ENCODE data around the gene PANK1. TPM values are rescaled to one million over a fixed set of nuclear protein-coding genes. Genes with fewer than 3 reads are reported as not detected.

PANK1 gene
- total RNA-seq, 1 experiment from 2014 or later, result 24.0 TPM

DNA sequence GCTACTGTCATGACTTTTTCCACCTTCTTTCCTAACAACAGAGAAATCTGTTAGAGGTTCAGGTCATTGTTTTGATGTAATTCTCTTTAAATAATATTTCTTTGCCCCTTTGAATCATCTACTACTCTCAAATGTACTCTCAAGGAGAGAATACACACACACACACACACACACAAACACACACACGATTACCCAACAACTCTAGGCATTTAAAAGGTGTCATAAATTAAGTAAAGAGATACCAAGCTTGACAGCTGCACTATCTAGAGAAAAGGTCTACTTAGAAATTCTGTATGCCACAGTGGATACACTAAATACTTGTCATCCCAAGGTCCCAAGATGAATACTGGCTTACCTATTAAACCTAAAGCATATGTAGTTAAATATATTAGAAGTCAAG is 4.8 kb downstream of the PANK1 start:
- H3K4me3 Mint-ChIP-seq (ENCODE audit: unreplicated experiment), result no peak overlapping the region
- DNase-seq, result no peak
- Histone ChIP-seq H3K4me1 (peaks cover 8% of the 10 kb centered on the region; the same call in 1 of the 2 replicates), H3K36me3 (ENCODE audit: control insufficient read depth, insufficient read depth, low read length) (no peaks in the 10 kb centered on the region; the same call in 1 of the 2 replicates), H3K9me3 (no peaks in the 10 kb centered on the region), H3K4me3 (ENCODE audit: low read depth, low read length) (no peak overlapping the region), H3K27me3 (replicated peaks; ENCODE audit: control insufficient read depth, insufficient read depth, low read length) (no peaks in the 10 kb centered on the region)
- no TSS peak for BruUV-seq (replicated peaks)
- intact Hi-C loops (cut with micrococcal nuclease; ENCODE audit: unreplicated experiment), result loop anchor here (10.0 kb wide), 1 partner anchor 175 kb away; no protein-coding TSS in a partner anchor
- peaks cover 7% of the 10 kb centered on the region for H3K4me1 Mint-ChIP-seq (ENCODE audit: low read depth, unreplicated experiment)
- H3K9me3 Mint-ChIP-seq (ENCODE audit: unreplicated experiment), result no peaks in the 10 kb centered on the region
- H3K27me3 Mint-ChIP-seq (ENCODE audit: insufficient read depth, unreplicated experiment), result no peaks in the 10 kb centered on the region
- TF ChIP-seq, protein P1, sequence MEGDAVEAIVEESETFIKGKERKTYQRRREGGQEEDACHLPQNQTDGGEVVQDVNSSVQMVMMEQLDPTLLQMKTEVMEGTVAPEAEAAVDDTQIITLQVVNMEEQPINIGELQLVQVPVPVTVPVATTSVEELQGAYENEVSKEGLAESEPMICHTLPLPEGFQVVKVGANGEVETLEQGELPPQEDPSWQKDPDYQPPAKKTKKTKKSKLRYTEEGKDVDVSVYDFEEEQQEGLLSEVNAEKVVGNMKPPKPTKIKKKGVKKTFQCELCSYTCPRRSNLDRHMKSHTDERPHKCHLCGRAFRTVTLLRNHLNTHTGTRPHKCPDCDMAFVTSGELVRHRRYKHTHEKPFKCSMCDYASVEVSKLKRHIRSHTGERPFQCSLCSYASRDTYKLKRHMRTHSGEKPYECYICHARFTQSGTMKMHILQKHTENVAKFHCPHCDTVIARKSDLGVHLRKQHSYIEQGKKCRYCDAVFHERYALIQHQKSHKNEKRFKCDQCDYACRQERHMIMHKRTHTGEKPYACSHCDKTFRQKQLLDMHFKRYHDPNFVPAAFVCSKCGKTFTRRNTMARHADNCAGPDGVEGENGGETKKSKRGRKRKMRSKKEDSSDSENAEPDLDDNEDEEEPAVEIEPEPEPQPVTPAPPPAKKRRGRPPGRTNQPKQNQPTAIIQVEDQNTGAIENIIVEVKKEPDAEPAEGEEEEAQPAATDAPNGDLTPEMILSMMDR (IDR thresholded peaks at IDR 0.05; ENCODE audit: insufficient read depth in 1 of 2, low read depth in 1 of 2, low read length in 1 of 2, severe bottlenecking in 1 of 2, unreplicated experiment in 1 of 2), result no peak
- ChIA-PET CTCF (interaction anchor here (0.6 kb wide), 1 partner anchor 37 kb away, joined by 3 read pairs; no protein-coding TSS in a partner anchor), POLR2A (no interaction called here)
- H3K36me3 Mint-ChIP-seq (ENCODE audit: insufficient read depth, unreplicated experiment), result peaks cover 4% of the 10 kb centered on the region
- H3K27ac Mint-ChIP-seq (ENCODE audit: unreplicated experiment), result no peak overlapping the region

DNA sequence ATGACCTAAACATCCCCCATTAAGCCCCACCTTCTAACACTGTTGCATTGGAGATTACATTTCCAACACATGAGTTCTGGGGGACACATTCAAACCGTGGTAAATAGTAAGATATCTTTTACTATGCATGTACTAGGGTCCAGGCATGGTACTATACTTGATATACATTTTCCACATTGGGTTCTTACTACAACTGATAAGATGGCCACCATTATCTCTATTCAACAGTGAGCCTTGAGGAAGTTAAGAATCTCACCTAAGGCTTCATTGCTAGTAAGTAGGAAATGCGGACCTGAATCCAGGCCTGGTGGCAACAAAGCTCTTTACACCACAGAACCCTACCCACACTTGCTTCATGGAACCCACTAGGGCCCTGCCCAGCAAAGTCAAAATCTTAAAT is 5.7 kb downstream of the PANK1 start:
- Histone ChIP-seq H3K4me1 (peaks cover 8% of the 10 kb centered on the region; the same call in 1 of the 2 replicates), H3K36me3 (ENCODE audit: control insufficient read depth, insufficient read depth, low read length) (no peaks in the 10 kb centered on the region; the same call in 1 of the 2 replicates), H3K27me3 (replicated peaks; ENCODE audit: control insufficient read depth, insufficient read depth, low read length) (no peaks in the 10 kb centered on the region), H3K4me3 (ENCODE audit: low read depth, low read length) (no peak overlapping the region), H3K9me3 (no peaks in the 10 kb centered on the region)
- Mint-ChIP-seq H3K4me3 (ENCODE audit: unreplicated experiment) (no peak overlapping the region), H3K4me1 (ENCODE audit: low read depth, unreplicated experiment) (peaks cover 7% of the 10 kb centered on the region), H3K9me3 (ENCODE audit: unreplicated experiment) (no peaks in the 10 kb centered on the region), H3K27ac (ENCODE audit: unreplicated experiment) (no peak overlapping the region), H3K27me3 (ENCODE audit: insufficient read depth, unreplicated experiment) (no peaks in the 10 kb centered on the region), H3K36me3 (ENCODE audit: insufficient read depth, unreplicated experiment) (no peaks in the 10 kb centered on the region)
- intact Hi-C loops (cut with micrococcal nuclease; ENCODE audit: unreplicated experiment), result no loop called here
- no peak for DNase-seq
- ChIA-PET POLR2A (no interaction called here), CTCF (no interaction called here)
- BruUV-seq (replicated peaks), result no TSS peak
- TF ChIP-seq, protein P1 (IDR thresholded peaks at IDR 0.05; ENCODE audit: insufficient read depth in 1 of 2, low read depth in 1 of 2, low read length in 1 of 2, severe bottlenecking in 1 of 2, unreplicated experiment in 1 of 2), result no peak

DNA sequence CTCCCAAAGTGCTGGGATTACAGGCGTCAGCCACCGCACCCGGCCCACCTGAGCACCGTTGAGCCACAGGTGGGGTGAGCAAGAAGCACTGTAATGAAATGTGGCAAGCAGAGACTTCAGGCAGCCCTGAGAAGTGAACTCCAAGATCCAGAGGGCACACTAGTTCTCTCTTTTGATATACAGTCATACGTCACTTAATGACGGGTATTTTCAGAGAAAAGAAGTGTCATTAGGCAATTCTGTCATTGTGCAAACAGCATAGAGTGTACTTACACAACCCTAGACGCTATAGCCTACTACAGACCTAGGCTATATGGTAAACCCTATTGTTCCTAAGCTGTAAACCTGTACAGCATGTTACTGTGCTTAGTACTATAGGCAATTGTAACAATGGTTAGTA is 7.9 kb downstream of the PANK1 start:
- TF ChIP-seq, protein P1 (IDR thresholded peaks at IDR 0.05; ENCODE audit: insufficient read depth in 1 of 2, low read depth in 1 of 2, low read length in 1 of 2, severe bottlenecking in 1 of 2, unreplicated experiment in 1 of 2), result no peak
- Histone ChIP-seq H3K36me3 (ENCODE audit: control insufficient read depth, insufficient read depth, low read length) (no peaks in the 10 kb centered on the region; the same call in 1 of the 2 replicates), H3K27me3 (replicated peaks; ENCODE audit: control insufficient read depth, insufficient read depth, low read length) (no peaks in the 10 kb centered on the region), H3K9me3 (no peaks in the 10 kb centered on the region), H3K4me1 (peaks cover 14% of the 10 kb centered on the region; the same call in 1 of the 2 replicates), H3K4me3 (ENCODE audit: low read depth, low read length) (no peak overlapping the region)
- Mint-ChIP-seq H3K9me3 (ENCODE audit: unreplicated experiment) (no peaks in the 10 kb centered on the region), H3K27me3 (ENCODE audit: insufficient read depth, unreplicated experiment) (no peaks in the 10 kb centered on the region), H3K4me3 (ENCODE audit: unreplicated experiment) (no peak overlapping the region), H3K27ac (ENCODE audit: unreplicated experiment) (no peak overlapping the region), H3K4me1 (ENCODE audit: low read depth, unreplicated experiment) (peaks cover 7% of the 10 kb centered on the region), H3K36me3 (ENCODE audit: insufficient read depth, unreplicated experiment) (no peaks in the 10 kb centered on the region)
- intact Hi-C loops (cut with micrococcal nuclease; ENCODE audit: unreplicated experiment), result no loop called here
- CTCF ChIA-PET, result no interaction called here
- no peak for DNase-seq
- no TSS peak for BruUV-seq (replicated peaks)
- POLR2A ChIA-PET, result no interaction called here

Data from Caco-2 (cell line).